ENCODE measurements around the gene THADA.

The THADA gene

DNA sequence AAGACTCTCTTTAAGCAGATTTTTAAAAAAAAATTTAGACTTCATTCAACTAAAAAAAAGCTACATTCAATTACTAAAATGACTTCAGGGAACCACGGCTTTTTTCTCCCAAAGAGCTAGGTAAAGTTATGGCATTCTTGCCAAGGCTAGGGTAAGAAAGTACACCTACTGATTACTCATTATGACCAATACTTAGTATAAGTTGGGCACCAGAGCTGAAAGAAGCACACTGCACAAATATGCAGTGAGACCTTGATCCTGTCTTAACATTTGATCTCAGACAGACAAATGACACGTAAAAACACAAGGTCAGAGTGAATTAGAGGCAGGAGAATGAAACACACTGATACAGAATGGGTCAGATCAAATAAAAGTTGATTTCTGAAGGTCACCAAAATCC lies 88.7 kb downstream of the THADA start:
- TF ChIP-seq, protein P1, sequence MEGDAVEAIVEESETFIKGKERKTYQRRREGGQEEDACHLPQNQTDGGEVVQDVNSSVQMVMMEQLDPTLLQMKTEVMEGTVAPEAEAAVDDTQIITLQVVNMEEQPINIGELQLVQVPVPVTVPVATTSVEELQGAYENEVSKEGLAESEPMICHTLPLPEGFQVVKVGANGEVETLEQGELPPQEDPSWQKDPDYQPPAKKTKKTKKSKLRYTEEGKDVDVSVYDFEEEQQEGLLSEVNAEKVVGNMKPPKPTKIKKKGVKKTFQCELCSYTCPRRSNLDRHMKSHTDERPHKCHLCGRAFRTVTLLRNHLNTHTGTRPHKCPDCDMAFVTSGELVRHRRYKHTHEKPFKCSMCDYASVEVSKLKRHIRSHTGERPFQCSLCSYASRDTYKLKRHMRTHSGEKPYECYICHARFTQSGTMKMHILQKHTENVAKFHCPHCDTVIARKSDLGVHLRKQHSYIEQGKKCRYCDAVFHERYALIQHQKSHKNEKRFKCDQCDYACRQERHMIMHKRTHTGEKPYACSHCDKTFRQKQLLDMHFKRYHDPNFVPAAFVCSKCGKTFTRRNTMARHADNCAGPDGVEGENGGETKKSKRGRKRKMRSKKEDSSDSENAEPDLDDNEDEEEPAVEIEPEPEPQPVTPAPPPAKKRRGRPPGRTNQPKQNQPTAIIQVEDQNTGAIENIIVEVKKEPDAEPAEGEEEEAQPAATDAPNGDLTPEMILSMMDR (IDR thresholded peaks at IDR 0.05; ENCODE audit: control extremely low read depth, extremely low read depth, low read depth, missing control alignments): no peak
- CTCF ChIA-PET: interaction anchor here (1.2 to 2.4 kb wide), 3 partner anchors 15 to 278 kb away, joined by 4 to 8 read pairs (median 5); no protein-coding TSS in a partner anchor

DNA sequence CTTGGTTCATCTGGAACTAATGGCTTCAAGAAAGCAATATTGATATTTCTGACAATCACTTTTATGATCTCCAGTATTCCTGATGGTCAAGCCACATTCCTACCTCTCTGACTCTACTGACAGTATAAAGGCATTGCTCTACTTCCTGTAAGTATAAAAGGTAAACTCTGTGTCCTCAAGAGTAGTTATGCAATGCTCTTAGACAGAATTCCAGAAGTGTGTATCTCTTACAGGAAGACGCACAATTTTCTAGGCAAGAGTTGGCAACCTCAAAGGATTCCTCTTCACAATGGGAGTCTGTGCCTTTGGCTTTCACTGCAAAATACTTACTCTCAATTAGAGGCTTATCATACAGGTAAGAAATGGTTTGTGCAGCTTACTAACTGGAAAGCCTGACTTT lies 100.1 kb downstream of the THADA start:
- ChIA-PET POLR2A (no interaction called here), CTCF (no interaction called here)
- DNase-seq (ENCODE audit: extremely low spot score): no peak
- TF ChIP-seq, protein P1 (IDR thresholded peaks at IDR 0.05; ENCODE audit: control extremely low read depth, extremely low read depth, low read depth, missing control alignments): no peak

More for the DNA sequence above, 88.7 kb downstream of the THADA start:
- DNase-seq (ENCODE audit: extremely low spot score): no peak
- POLR2A ChIA-PET: no interaction called here

DNA sequence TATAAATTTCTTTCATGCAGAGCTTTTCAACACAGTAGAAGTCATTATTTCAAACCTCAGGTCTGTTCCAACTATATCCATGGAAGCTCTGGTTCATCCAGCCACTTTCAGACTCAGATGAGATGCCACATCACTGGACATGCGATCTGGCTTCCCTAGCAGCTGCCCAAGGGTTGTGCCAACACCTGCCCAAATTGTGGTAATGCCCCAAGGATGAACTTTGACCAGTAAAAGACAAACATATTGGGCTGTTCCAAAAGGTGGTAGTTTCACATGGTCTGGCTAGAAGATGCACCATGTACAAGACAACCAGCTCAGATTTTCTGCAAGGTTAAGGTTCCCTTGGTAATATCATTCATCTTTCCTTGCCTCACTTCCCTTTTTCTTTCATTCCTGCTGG lies 101.9 kb downstream of the THADA start:
- POLR2A ChIA-PET: no interaction called here
- TF ChIP-seq, protein P1 (IDR thresholded peaks at IDR 0.05; ENCODE audit: control extremely low read depth, extremely low read depth, low read depth, missing control alignments): no peak
- DNase-seq (ENCODE audit: extremely low spot score): no peak
- CTCF ChIA-PET: interaction anchor here (1.1 to 3.1 kb wide), 4 partner anchors 10 to 519 kb away, joined by 3 to 26 read pairs (median 6); no protein-coding TSS in a partner anchor

DNA sequence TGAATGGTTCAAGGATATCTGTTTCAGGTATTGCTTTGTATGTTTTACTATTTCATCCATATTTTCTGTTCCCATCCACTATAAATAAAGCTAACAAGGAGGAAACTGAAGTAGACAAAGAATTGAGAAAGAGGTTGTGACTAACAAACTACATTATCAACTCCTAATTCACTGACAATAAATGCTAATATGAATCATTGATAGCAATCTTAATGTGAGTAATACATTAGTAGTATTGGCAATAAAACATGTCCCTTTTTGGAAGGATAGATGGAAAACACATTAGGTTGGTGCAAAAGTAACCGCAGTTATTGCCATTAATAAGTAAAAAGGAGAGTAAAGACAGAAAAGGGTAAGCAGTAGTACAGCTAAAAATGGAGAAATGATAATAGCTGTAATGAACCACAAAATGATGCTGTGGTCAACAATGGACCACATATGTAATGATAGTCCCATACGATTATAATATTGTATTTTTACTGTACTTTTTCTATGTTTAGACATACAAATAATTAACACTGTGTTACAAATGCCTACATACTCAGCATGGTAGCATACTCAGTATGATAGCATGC lies 104.7 kb downstream of the THADA start:
- DNase-seq (ENCODE audit: extremely low spot score): no peak
- ChIA-PET POLR2A (no interaction called here), CTCF (interaction anchor here (0.9 to 4.4 kb wide), 6 partner anchors 10 to 544 kb away, joined by 3 to 13 read pairs (median 3); no protein-coding TSS in a partner anchor)
- TF ChIP-seq, protein P1 (IDR thresholded peaks at IDR 0.05; ENCODE audit: control extremely low read depth, extremely low read depth, low read depth, missing control alignments): no peak

DNA sequence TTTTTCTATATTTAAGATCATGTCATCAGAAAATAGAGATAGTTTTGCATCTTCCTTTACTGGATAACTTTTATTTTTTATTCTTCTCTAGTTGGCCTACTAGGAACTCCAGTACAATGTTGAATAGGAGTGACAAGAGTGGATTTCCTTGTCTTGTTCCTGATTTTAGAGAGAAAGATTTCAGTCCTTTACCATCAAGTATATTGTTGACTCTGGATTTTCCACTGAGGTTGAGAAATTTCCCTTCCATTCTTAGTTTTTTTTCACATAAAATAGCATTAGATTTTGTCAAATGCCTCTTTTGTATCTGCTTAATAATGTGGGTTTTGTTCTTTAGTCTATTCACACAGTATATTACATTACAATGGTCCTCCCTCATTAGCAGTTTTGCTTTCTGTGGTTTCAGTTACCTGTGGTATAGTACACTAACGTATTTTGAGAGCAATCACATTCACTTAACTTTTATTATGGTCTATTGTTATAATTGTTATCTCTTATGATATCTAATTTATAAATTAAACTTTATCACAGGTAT lies 105.5 kb downstream of the THADA start:
- CTCF ChIA-PET: interaction anchor here (0.9 to 4.4 kb wide), 3 partner anchors 15 to 543 kb away, joined by 3 to 13 read pairs (median 3); no protein-coding TSS in a partner anchor

DNA sequence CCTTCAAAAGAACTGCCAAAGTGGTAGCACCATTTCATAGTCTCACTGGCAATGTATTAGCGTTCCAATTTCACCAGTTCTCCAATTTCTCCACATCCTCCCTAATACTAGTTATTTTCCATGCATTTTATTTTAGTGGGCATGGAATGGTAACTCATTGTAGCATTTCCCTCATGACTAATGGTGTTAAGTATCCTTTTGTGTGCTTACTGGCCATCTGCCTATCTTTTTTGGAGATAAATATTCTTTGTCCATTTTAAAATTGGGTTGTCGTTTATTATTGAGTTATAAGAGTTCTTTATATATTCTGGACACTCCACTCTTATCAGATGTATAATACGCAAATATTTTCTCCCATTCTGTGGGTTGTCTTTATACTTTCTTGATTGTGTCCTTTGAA lies 107.1 kb downstream of the THADA start:
- ChIA-PET CTCF (interaction anchor here (1.0 to 4.4 kb wide), 3 partner anchors 11 to 260 kb away, joined by 3 to 13 read pairs (median 5); no protein-coding TSS in a partner anchor), POLR2A (no interaction called here)
- no peak for DNase-seq (ENCODE audit: extremely low spot score)
- TF ChIP-seq, protein P1 (IDR thresholded peaks at IDR 0.05; ENCODE audit: control extremely low read depth, extremely low read depth, low read depth, missing control alignments): no peak

More for the DNA sequence above, 105.5 kb downstream of the THADA start:
- TF ChIP-seq, protein P1 (IDR thresholded peaks at IDR 0.05; ENCODE audit: control extremely low read depth, extremely low read depth, low read depth, missing control alignments): no peak
- DNase-seq (ENCODE audit: extremely low spot score): no peak
- POLR2A ChIA-PET: no interaction called here
